IMR-90 (cell line): Measurements from ENCODE around the gene FERMT2. TPM values are rescaled to one million over a fixed set of nuclear protein-coding genes. Genes with fewer than 3 reads are reported as not detected.

Experiments
- polyA plus RNA-seq, 3 experiments: library from polyadenylated mRNA; depleted of rRNA; stranded (reverse); fragments of >200 nt; gene quantifications; 2 replicates each; pipeline ENCODE4 v1.2.3, GENCODE V29; 2012; ENCODE audit warnings: low replicate concordance in 1 of 3
- total RNA-seq: library from RNA; depleted of rRNA; stranded (reverse); fragments of >200 nt; gene quantifications from 2 replicates; pipeline ENCODE4 v1.2.3, GENCODE V29; 2012; rRNA removed

FERMT2 gene
- total and polyA plus RNA-seq, 2 of the 4 experiments (the other 2 are of a cell fraction), result 131 to 217 TPM

Other genes starting within 250 kb of the FERMT2 start
- gene PSMC6, start 243.8 kb downstream of the FERMT2 start, total RNA-seq, result 62.9 and 139 TPM in 2 replicates
- gene PSMC6, start 243.8 kb downstream of the FERMT2 start, polyA plus RNA-seq (2012; rRNA removed), result 61.3 and 85.4 TPM in 2 replicates
- gene STYX, start 220.9 kb downstream of the FERMT2 start, total RNA-seq, result 7.5 and 20.0 TPM in 2 replicates
- 4.7 and 5.8 TPM in 2 replicates for gene STYX, start 220.9 kb downstream of the FERMT2 start, polyA plus RNA-seq (2012; rRNA removed)
- 19.4 and 43.9 TPM in 2 replicates for gene GNPNAT1, start 159.4 kb downstream of the FERMT2 start, total RNA-seq
- gene GNPNAT1, start 159.4 kb downstream of the FERMT2 start, polyA plus RNA-seq (2012; rRNA removed), result 22.6 and 30.5 TPM in 2 replicates
- gene DDHD1, start 202.3 kb upstream of the FERMT2 start, total RNA-seq, result 9.0 and 14.2 TPM in 2 replicates
- gene DDHD1, start 202.3 kb upstream of the FERMT2 start, polyA plus RNA-seq (2012; rRNA removed), result 3.7 and 4.5 TPM in 2 replicates